KBM-7 (cell line): ENCODE measurements around the gene OR1J2.
"Not testable (repeated sequence)": the region's sequence is repeated elsewhere in the genome, so short reads cannot be mapped to it uniquely, and the experiment has no call there.

Experiments
- DNase-seq: peaks from one replicate; pipeline ENCODE4 v3.0.0-alpha.2; 2015
- in situ Hi-C: fragments of 300-500 bp; cut with MboI; formaldehyde crosslinking; loops from 2 replicates; pipeline ENCODE4 v1.14.3; 2020; ENCODE audit warnings: low sequenced_read_pairs, low pct_unique_long_range_greater_than_20kb, mixed read lengths

Gene OR1J2

GRCh38 chr9:122537066-122537465, 26.5 kb downstream of the OR1J2 start:
- in situ Hi-C loops, DNase-seq: not testable (repeated sequence)

GRCh38 chr9:122538757-122539156, 28.2 kb downstream of the OR1J2 start:
- in situ Hi-C loops = no loop called here
- DNase-seq = no peak

GRCh38 chr9:122546196-122546595, 35.6 kb downstream of the OR1J2 start:
- DNase-seq = no peak
- in situ Hi-C loops = no loop called here

GRCh38 chr9:122551371-122551770, 40.8 kb downstream of the OR1J2 start:
- no peak for DNase-seq
- in situ Hi-C loops = no loop called here

- no peak for DNase-seq
- in situ Hi-C loops = no loop called here
These were observed 42.2 kb downstream of the OR1J2 start, which contains the start of gene OR1N2 for GRCh38 chr9:122552812-122553211. OR1N2 (plus strand) TSS chr9:122553112; CDS start chr9:122553212, 100 bp downstream.
